Sigmoid colon (tissue), 7 donors: ENCODE data around the gene NCKAP5. TPM values are rescaled to one million over a fixed set of nuclear protein-coding genes. Genes with fewer than 3 reads are reported as not detected.

Source experiments
- DNase-seq: peaks from one replicate; pipeline ENCODE4 v3.0.0-alpha.2; 2019
- H3K27ac ChIP-seq, 4 donors: fragments of 200-600 bp; sonication (generic); one replicate each; pipeline ENCODE4 v1.5.1; 2016 to 2019; ENCODE audit warnings: mild to moderate bottlenecking in 1 of 4
- H3K27me3 ChIP-seq, 3 donors: fragments of 200-600 bp; sonication (generic); one replicate each; pipeline ENCODE4 v1.5.1; 2019; ENCODE audit warnings: mild to moderate bottlenecking in 1 of 3
- H3K36me3 ChIP-seq, 4 donors: fragments of 200-600 bp; sonication (generic); one replicate each; pipeline ENCODE4 v1.5.1; 2016 to 2019
- H3K4me1 ChIP-seq, 4 donors: fragments of 200-600 bp; sonication (generic); one replicate each; pipeline ENCODE4 v1.5.1; 2017 to 2019
- H3K4me3 ChIP-seq, 4 donors: fragments of 200-600 bp; sonication (generic); one replicate each; pipeline ENCODE4 v1.5.1; 2017 to 2019; ENCODE audit warnings: mild to moderate bottlenecking in 2 of 4, moderate library complexity in 1 of 4
- H3K9me3 ChIP-seq, 4 donors: fragments of 200-600 bp in 3 of 4; sonication (generic) in 3 of 4; one replicate each; pipeline versions ENCODE4 v1.5.1 to v1.6.1; 2013 to 2019
- CTCF ChIP-seq, 4 experiments: fragments of 450-650 bp in 3 of 4; fragments of 200-600 bp in 1 of 4; IDR thresholded peaks; one replicate each; pipeline ENCODE4 v1.5.1; 2016 to 2019; ENCODE audit warnings: antibody characterized with exemption in 4 of 4, mild to moderate bottlenecking in 3 of 4, moderate library complexity in 2 of 4
- EP300 ChIP-seq, 4 donors: sonication (generic); formaldehyde crosslinking; IDR thresholded peaks; one replicate each; pipeline ENCODE4 v1.6.1; 2017; ENCODE audit warnings: antibody characterized with exemption in 4 of 4
- POLR2A ChIP-seq, 2 donors: fragments of 450-650 bp; IDR thresholded peaks; one replicate each; pipeline ENCODE4 v1.6.1; 2016; ENCODE audit warnings: antibody characterized with exemption in 2 of 2, mild to moderate bottlenecking in 2 of 2, moderate library complexity in 2 of 2
- POLR2AphosphoS5 ChIP-seq, 4 donors: sonication (generic); formaldehyde crosslinking; IDR thresholded peaks; one replicate each; pipeline ENCODE4 v1.6.1; 2017; ENCODE audit warnings: antibody characterized with exemption in 4 of 4
- WGBS, 2 donors: extraction: QIAGEN DNeasy Blood & Tissue Kit; methylation state at CpG; one replicate each; pipeline ENCODE4 v1.1.7; 2013; 5-methylcytosine and 5-hydroxymethylcytosine counted together
- intact Hi-C: fragments of 100-400 bp; cut with DNase I; formaldehyde crosslinking; loops from one replicate; pipeline ENCODE4 v1.15.1; 2023
- polyA plus RNA-seq, 3 donors: library from polyadenylated mRNA; stranded (reverse); fragments of 200-250 nt; gene quantifications; one replicate each; pipeline ENCODE4 v1.2.3, GENCODE V29; 2013
- total RNA-seq, 4 donors: library from RNA; depleted of rRNA; stranded (reverse); fragments of >200 nt; gene quantifications; one replicate each; pipeline ENCODE4 v1.1.0, GENCODE V29; 2016
- donor health status: healthy with polysubstance abuse.
- donor health status: Bipolar disorder and iron deficiency.
- donor health status: healthy.

NCKAP5 gene
- total and polyA plus RNA-seq, 7 donors: under 0.01 to 3.7 (median 0.60) TPM

- no peak overlapping the region for H3K4me3 ChIP-seq
- TF ChIP-seq POLR2A (IDR thresholded peaks at IDR 0.05) (no peak), POLR2AphosphoS5 (IDR thresholded peaks at IDR 0.05) (no peak), CTCF (IDR thresholded peaks at IDR 0.05) (no peak), EP300 (IDR thresholded peaks at IDR 0.05) (no peak)
- intact Hi-C loops: no loop called here
- no peaks in the 10 kb centered on the region for H3K27me3 ChIP-seq
- H3K36me3 ChIP-seq: no peaks in the 10 kb centered on the region
- WGBS, 2 donors: 79 to 82% methylated on average over 2 of the region's 2 CpGs
- H3K9me3 ChIP-seq: no peaks in the 10 kb centered on the region
- H3K4me1 ChIP-seq: no peaks in the 10 kb centered on the region
- no peak overlapping the region for H3K27ac ChIP-seq
- no peak for DNase-seq
Measured at GRCh38 chr2:133090358-133090757, 477.9 kb downstream of the NCKAP5 start.

GRCh38 chr2:133086176-133086575 is 482.1 kb downstream of the NCKAP5 start:
- Histone ChIP-seq H3K9me3 (no peaks in the 10 kb centered on the region), H3K27me3 (no peaks in the 10 kb centered on the region), H3K27ac (no peak overlapping the region), H3K4me1 (no peaks in the 10 kb centered on the region), H3K4me3 (no peak overlapping the region), H3K36me3 (no peaks in the 10 kb centered on the region)
- no peak for TF ChIP-seq POLR2AphosphoS5 (IDR thresholded peaks at IDR 0.05)
- TF ChIP-seq EP300 (IDR thresholded peaks at IDR 0.05): no peak
- no peak for TF ChIP-seq POLR2A (IDR thresholded peaks at IDR 0.05)
- no peak for TF ChIP-seq CTCF (IDR thresholded peaks at IDR 0.05)
- intact Hi-C loops: no loop called here
- no peak for DNase-seq
- 87 to 88% methylated on average over 6 of the region's 6 CpGs for WGBS, 2 donors

- 95 to 97% methylated on average over 2 of the region's 2 CpGs for WGBS, 2 donors
Measured at GRCh38 chr2:133085646-133086045, 482.6 kb downstream of the NCKAP5 start.

GRCh38 chr2:133082034-133082433 is 486.2 kb downstream of the NCKAP5 start:
- H3K27me3 ChIP-seq: no peaks in the 10 kb centered on the region
- no peak for TF ChIP-seq CTCF (IDR thresholded peaks at IDR 0.05)
- no peak for TF ChIP-seq POLR2AphosphoS5 (IDR thresholded peaks at IDR 0.05)
- TF ChIP-seq POLR2A (IDR thresholded peaks at IDR 0.05): no peak
- TF ChIP-seq EP300 (IDR thresholded peaks at IDR 0.05): no peak
- no peak overlapping the region for H3K4me3 ChIP-seq
- WGBS, 2 donors: 91 to 93% methylated on average over 1 of the region's 1 CpG
- H3K9me3 ChIP-seq: no peaks in the 10 kb centered on the region
- DNase-seq: no peak
- intact Hi-C loops: no loop called here
- H3K36me3 ChIP-seq: no peaks in the 10 kb centered on the region
- H3K27ac ChIP-seq: no peak overlapping the region
- H3K4me1 ChIP-seq: no peaks in the 10 kb centered on the region

More at GRCh38 chr2:133085646-133086045, 482.6 kb downstream of the NCKAP5 start:
- no peaks in the 10 kb centered on the region for H3K4me1 ChIP-seq
- DNase-seq: no peak
- no peak overlapping the region for H3K27ac ChIP-seq
- H3K36me3 ChIP-seq: no peaks in the 10 kb centered on the region
- intact Hi-C loops: no loop called here
- H3K9me3 ChIP-seq: no peaks in the 10 kb centered on the region
- H3K4me3 ChIP-seq: no peak overlapping the region
- TF ChIP-seq POLR2AphosphoS5 (IDR thresholded peaks at IDR 0.05) (no peak), EP300 (IDR thresholded peaks at IDR 0.05) (no peak), POLR2A (IDR thresholded peaks at IDR 0.05) (no peak), CTCF (IDR thresholded peaks at IDR 0.05) (no peak)
- no peaks in the 10 kb centered on the region for H3K27me3 ChIP-seq

- intact Hi-C loops: no loop called here
- 94 to 99% methylated on average over 2 of the region's 2 CpGs for WGBS, 2 donors
- Histone ChIP-seq H3K36me3 (no peaks in the 10 kb centered on the region), H3K27ac (no peak overlapping the region), H3K4me1 (no peaks in the 10 kb centered on the region), H3K4me3 (no peak overlapping the region), H3K9me3 (no peaks in the 10 kb centered on the region), H3K27me3 (no peaks in the 10 kb centered on the region)
- TF ChIP-seq EP300 (IDR thresholded peaks at IDR 0.05): no peak
- DNase-seq: no peak
Measured at GRCh38 chr2:133080822-133081221, 487.4 kb downstream of the NCKAP5 start.
